GM23338 (cell line): ENCODE measurements around the gene HNF1B. TPM values are rescaled to one million over a fixed set of nuclear protein-coding genes. Genes with fewer than 3 reads are reported as not detected.

Source experiments
- ATAC-seq: fragments of 200-7000 bp; cut with Tn5 transposase; 3 replicates; pipeline ENCODE4 v1.9.1; 2020
- DNase-seq: peaks from one replicate; pipeline ENCODE4 v3.0.0-alpha.2; 2015; ENCODE audit warnings: low spot score
- H2AFZ ChIP-seq: fragments of 200-600 bp; sonication (generic); 2 replicates; pipeline ENCODE4 v1.8.0; 2016; ENCODE audit warnings: antibody characterized with exemption, mild to moderate bottlenecking, moderate library complexity
- H3F3A ChIP-seq: fragments of 200-600 bp; sonication (generic); replicated peaks from 2 replicates; pipeline ENCODE4 v1.8.0; 2017; ENCODE audit warnings: antibody characterized with exemption, mixed run types, low read depth
- H3K27ac ChIP-seq: fragments of 200-600 bp; sonication (generic); 2 replicates; pipeline ENCODE4 v1.6.1; 2016; ENCODE audit warnings: low read depth
- H3K27me3 ChIP-seq: fragments of 200-600 bp; sonication (generic); 2 replicates; pipeline ENCODE4 v1.8.0; 2016; ENCODE audit warnings: mild to moderate bottlenecking, mixed run types, moderate library complexity; ENCODE audit not compliant: insufficient read depth
- H3K36me3 ChIP-seq: fragments of 200-600 bp; sonication (generic); 2 replicates; pipeline ENCODE4 v1.8.0; 2016; ENCODE audit warnings: mild to moderate bottlenecking; ENCODE audit not compliant: insufficient read depth
- H3K4me1 ChIP-seq: fragments of 200-600 bp; sonication (generic); 2 replicates; pipeline ENCODE4 v1.8.0; 2016; ENCODE audit warnings: mild to moderate bottlenecking, moderate library complexity; ENCODE audit not compliant: insufficient read depth
- H3K4me2 ChIP-seq: fragments of 200-600 bp; sonication (generic); 2 replicates; pipeline ENCODE4 v1.7.1; 2017; ENCODE audit warnings: mixed run types
- H3K4me3 ChIP-seq: fragments of 200-600 bp; sonication (generic); 2 replicates; pipeline ENCODE4 v1.6.1; 2016; ENCODE audit warnings: mixed run types
- H3K79me2 ChIP-seq: fragments of 200-600 bp; sonication (generic); replicated peaks from 2 replicates; pipeline ENCODE4 v1.8.0; 2017; ENCODE audit warnings: mild to moderate bottlenecking; ENCODE audit not compliant: insufficient read depth
- H3K9me2 ChIP-seq: fragments of 200-600 bp; sonication (generic); 2 replicates; pipeline ENCODE4 v1.8.0; 2017; ENCODE audit not compliant: insufficient read depth
- H4K20me1 ChIP-seq: fragments of 200-600 bp; sonication (generic); replicated peaks from 2 replicates; pipeline ENCODE4 v1.8.0; 2017; ENCODE audit warnings: mild to moderate bottlenecking; ENCODE audit not compliant: insufficient read depth
- H3K27ac Mint-ChIP-seq: 2 replicates; pipeline ENCODE4 v1.8.0; 2020; ENCODE audit warnings: inconsistent platforms, mild to moderate bottlenecking, moderate library complexity, mixed read lengths
- H3K27me3 Mint-ChIP-seq: 3 replicates; pipeline ENCODE4 v1.8.0; 2022; ENCODE audit warnings: low read depth, mild to moderate bottlenecking, moderate library complexity, mixed read lengths, inconsistent platforms; ENCODE audit not compliant: insufficient read depth, poor library complexity
- H3K36me3 Mint-ChIP-seq: 3 replicates; pipeline ENCODE4 v1.8.0; 2021; ENCODE audit warnings: low read depth, mild to moderate bottlenecking, inconsistent platforms, moderate library complexity, mixed read lengths
- H3K4me1 Mint-ChIP-seq: 3 replicates; pipeline ENCODE4 v1.8.0; 2020; ENCODE audit warnings: mild to moderate bottlenecking, inconsistent platforms, mixed read lengths
- H3K4me3 Mint-ChIP-seq: 3 replicates; pipeline ENCODE4 v1.8.0; 2021; ENCODE audit warnings: moderate library complexity, mild to moderate bottlenecking, inconsistent platforms, mixed read lengths
- H3K9me3 Mint-ChIP-seq: 3 replicates; pipeline ENCODE4 v1.8.0; 2020; ENCODE audit warnings: moderate library complexity, mild to moderate bottlenecking, inconsistent platforms, mixed read lengths
- CREB1 ChIP-seq: fragments of 250-450 bp; sonication (Bioruptor Pico); IDR thresholded peaks from 2 replicates; pipeline ENCODE4 v1.5.0; 2020; ENCODE audit warnings: low read depth, mild to moderate bottlenecking, moderate library complexity
- EZH2phosphoT487 ChIP-seq: fragments of 200-600 bp; sonication (generic); IDR thresholded peaks from one replicate; pipeline ENCODE4 v1.8.1; 2018; ENCODE audit warnings: antibody characterized with exemption; ENCODE audit not compliant: unreplicated experiment
- JUNB ChIP-seq: IDR thresholded peaks from one replicate; pipeline ENCODE4 v1.6.1; 2016; ENCODE audit warnings: antibody characterized with exemption; ENCODE audit not compliant: unreplicated experiment
- NANOG ChIP-seq: IDR thresholded peaks from 2 replicates; pipeline ENCODE4 v1.6.1; 2016; ENCODE audit warnings: antibody characterized with exemption, borderline replicate concordance
- STAT1 ChIP-seq: IDR thresholded peaks from one replicate; pipeline ENCODE4 v1.6.1; 2016; ENCODE audit warnings: antibody characterized with exemption; ENCODE audit not compliant: unreplicated experiment
- polyA plus RNA-seq: library from polyadenylated mRNA; unstranded; fragments of >200 nt; fragmentation: Nextera tagmentation; extraction: Ambion mirVana; gene quantifications from 2 replicates; pipeline ENCODE4 v1.2.1, GENCODE V29; 2016
- total RNA-seq: library from RNA; depleted of rRNA; stranded (reverse); fragments of >200 nt; shearing (Covaris generic); gene quantifications from 2 replicates; pipeline ENCODE4 v1.2.3, GENCODE V29; 2014
- TF ChIP-seq, protein P1 (sequence below): fragments of 250-450 bp; sonication (Bioruptor Pico); IDR thresholded peaks from 2 replicates; pipeline ENCODE4 v1.5.0; 2020; ENCODE audit warnings: mild to moderate bottlenecking, moderate library complexity
- TF ChIP-seq, protein P2 (sequence below): IDR thresholded peaks from 2 replicates; pipeline ENCODE4 v1.6.1; 2016; ENCODE audit warnings: antibody characterized with exemption
- TF ChIP-seq, protein P3 (sequence below), 2 experiments: fragments of 200-600 bp in 1 of 2; sonication (generic) in 1 of 2; conservative IDR thresholded peaks; 2 replicates each; pipeline versions ENCODE4 v1.5.1 to v1.6.1; 2016 to 2017; ENCODE audit warnings: antibody characterized with exemption in 2 of 2, low read depth in 2 of 2, mild to moderate bottlenecking in 2 of 2, moderate library complexity in 1 of 2

HNF1B gene
- total and polyA plus RNA-seq, 2 experiments from 2014 or later, result 0.07 to 0.19 TPM

DNA sequence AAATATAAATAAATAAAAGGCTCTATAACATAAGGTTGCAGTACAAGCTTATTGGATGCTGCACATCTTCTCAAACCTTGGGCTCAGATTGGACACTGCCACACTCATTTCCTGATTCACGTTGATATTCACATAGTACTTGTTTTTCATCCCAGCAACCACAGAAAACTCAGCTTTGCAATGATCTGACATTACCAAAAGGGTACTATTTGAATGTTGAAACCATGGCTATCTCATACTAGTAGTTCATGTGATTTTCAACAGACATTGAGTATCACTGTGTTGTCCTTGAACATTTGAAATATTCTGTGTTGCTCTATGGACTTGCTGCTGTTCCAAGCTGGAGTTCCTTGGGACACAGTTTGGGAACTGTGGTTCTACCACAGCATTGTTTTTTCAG, 87.7 kb downstream of the HNF1B start (continued):
- TF ChIP-seq, protein P1, sequence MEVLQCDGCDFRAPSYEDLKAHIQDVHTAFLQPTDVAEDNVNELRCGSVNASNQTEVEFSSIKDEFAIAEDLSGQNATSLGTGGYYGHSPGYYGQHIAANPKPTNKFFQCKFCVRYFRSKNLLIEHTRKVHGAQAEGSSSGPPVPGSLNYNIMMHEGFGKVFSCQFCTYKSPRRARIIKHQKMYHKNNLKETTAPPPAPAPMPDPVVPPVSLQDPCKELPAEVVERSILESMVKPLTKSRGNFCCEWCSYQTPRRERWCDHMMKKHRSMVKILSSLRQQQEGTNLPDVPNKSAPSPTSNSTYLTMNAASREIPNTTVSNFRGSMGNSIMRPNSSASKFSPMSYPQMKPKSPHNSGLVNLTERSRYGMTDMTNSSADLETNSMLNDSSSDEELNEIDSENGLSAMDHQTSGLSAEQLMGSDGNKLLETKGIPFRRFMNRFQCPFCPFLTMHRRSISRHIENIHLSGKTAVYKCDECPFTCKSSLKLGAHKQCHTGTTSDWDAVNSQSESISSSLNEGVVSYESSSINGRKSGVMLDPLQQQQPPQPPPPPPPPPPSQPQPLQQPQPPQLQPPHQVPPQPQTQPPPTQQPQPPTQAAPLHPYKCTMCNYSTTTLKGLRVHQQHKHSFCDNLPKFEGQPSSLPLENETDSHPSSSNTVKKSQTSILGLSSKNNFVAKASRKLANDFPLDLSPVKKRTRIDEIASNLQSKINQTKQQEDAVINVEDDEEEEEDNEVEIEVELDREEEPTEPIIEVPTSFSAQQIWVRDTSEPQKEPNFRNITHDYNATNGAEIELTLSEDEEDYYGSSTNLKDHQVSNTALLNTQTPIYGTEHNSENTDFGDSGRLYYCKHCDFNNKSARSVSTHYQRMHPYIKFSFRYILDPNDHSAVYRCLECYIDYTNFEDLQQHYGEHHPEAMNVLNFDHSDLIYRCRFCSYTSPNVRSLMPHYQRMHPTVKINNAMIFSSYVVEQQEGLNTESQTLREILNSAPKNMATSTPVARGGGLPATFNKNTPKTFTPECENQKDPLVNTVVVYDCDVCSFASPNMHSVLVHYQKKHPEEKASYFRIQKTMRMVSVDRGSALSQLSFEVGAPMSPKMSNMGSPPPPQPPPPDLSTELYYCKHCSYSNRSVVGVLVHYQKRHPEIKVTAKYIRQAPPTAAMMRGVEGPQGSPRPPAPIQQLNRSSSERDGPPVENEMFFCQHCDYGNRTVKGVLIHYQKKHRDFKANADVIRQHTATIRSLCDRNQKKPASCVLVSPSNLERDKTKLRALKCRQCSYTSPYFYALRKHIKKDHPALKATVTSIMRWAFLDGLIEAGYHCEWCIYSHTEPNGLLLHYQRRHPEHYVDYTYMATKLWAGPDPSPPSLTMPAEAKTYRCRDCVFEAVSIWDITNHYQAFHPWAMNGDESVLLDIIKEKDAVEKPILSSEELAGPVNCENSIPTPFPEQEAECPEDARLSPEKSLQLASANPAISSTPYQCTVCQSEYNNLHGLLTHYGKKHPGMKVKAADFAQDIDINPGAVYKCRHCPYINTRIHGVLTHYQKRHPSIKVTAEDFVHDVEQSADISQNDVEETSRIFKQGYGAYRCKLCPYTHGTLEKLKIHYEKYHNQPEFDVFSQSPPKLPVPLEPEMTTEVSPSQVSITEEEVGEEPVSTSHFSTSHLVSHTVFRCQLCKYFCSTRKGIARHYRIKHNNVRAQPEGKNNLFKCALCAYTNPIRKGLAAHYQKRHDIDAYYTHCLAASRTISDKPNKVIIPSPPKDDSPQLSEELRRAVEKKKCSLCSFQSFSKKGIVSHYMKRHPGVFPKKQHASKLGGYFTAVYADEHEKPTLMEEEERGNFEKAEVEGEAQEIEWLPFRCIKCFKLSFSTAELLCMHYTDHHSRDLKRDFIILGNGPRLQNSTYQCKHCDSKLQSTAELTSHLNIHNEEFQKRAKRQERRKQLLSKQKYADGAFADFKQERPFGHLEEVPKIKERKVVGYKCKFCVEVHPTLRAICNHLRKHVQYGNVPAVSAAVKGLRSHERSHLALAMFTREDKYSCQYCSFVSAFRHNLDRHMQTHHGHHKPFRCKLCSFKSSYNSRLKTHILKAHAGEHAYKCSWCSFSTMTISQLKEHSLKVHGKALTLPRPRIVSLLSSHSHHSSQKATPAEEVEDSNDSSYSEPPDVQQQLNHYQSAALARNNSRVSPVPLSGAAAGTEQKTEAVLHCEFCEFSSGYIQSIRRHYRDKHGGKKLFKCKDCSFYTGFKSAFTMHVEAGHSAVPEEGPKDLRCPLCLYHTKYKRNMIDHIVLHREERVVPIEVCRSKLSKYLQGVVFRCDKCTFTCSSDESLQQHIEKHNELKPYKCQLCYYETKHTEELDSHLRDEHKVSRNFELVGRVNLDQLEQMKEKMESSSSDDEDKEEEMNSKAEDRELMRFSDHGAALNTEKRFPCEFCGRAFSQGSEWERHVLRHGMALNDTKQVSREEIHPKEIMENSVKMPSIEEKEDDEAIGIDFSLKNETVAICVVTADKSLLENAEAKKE (CRISPR knock-in tag), result no peak
- TF ChIP-seq JUNB, result no peak
- TF ChIP-seq EZH2phosphoT487, result no peak
- no peak for TF ChIP-seq STAT1

DNA sequence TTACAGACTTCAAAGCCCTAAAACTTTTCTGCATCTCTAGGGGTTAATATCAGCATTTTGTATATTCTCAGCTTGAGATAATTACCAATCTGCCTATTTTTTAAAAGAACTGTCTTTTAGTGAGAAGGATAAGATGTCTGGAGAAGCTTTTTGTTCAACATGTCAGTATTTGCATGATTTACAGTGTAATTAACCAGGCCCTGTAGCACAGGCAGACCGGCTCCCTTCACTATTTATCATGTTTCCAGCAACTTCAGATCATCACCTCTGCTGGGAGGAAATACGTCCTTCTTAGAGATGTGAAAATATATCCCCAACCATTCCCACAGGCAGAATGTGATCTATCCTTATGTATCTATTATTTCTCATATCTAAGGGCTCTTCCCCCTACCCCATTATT, 93.0 kb downstream of the HNF1B start:
- Mint-ChIP-seq H3K4me3 (no peak overlapping the region), H3K4me1 (no peaks in the 10 kb centered on the region), H3K36me3 (no peaks in the 10 kb centered on the region), H3K27me3 (no peaks in the 10 kb centered on the region), H3K27ac (no peak overlapping the region), H3K9me3 (no peaks in the 10 kb centered on the region)
- Histone ChIP-seq H3K79me2 (no peaks in the 10 kb centered on the region), H3K4me3 (no peak overlapping the region), H3F3A (no peaks in the 10 kb centered on the region), H3K4me2 (no peak overlapping the region), H2AFZ (no peak overlapping the region), H3K36me3 (no peaks in the 10 kb centered on the region), H3K9me2 (no peaks in the 10 kb centered on the region), H3K27ac (no peak overlapping the region), H3K27me3 (no peaks in the 10 kb centered on the region), H3K4me1 (no peaks in the 10 kb centered on the region), H4K20me1 (no peaks in the 10 kb centered on the region)
- no peak for DNase-seq
- ATAC-seq, result no peak
- TF ChIP-seq CREB1 (no peak), EZH2phosphoT487 (no peak), NANOG (no peak)
- TF ChIP-seq, protein P2, sequence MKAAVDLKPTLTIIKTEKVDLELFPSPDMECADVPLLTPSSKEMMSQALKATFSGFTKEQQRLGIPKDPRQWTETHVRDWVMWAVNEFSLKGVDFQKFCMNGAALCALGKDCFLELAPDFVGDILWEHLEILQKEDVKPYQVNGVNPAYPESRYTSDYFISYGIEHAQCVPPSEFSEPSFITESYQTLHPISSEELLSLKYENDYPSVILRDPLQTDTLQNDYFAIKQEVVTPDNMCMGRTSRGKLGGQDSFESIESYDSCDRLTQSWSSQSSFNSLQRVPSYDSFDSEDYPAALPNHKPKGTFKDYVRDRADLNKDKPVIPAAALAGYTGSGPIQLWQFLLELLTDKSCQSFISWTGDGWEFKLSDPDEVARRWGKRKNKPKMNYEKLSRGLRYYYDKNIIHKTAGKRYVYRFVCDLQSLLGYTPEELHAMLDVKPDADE, result no peak
- TF ChIP-seq, protein P3, sequence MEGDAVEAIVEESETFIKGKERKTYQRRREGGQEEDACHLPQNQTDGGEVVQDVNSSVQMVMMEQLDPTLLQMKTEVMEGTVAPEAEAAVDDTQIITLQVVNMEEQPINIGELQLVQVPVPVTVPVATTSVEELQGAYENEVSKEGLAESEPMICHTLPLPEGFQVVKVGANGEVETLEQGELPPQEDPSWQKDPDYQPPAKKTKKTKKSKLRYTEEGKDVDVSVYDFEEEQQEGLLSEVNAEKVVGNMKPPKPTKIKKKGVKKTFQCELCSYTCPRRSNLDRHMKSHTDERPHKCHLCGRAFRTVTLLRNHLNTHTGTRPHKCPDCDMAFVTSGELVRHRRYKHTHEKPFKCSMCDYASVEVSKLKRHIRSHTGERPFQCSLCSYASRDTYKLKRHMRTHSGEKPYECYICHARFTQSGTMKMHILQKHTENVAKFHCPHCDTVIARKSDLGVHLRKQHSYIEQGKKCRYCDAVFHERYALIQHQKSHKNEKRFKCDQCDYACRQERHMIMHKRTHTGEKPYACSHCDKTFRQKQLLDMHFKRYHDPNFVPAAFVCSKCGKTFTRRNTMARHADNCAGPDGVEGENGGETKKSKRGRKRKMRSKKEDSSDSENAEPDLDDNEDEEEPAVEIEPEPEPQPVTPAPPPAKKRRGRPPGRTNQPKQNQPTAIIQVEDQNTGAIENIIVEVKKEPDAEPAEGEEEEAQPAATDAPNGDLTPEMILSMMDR (conservative IDR thresholded peaks at IDR 0.05; ENCODE audit: low read depth in 2 of 2), result no peak
